HG03571 (cell line): ENCODE data around the gene EOMES.

ENCODE experiments used
- ATAC-seq: cut with Tn5 transposase; IDR thresholded peaks from one replicate; pipeline ENCODE4 v1.9.1; 2021; ENCODE audit not compliant: unreplicated experiment

EOMES gene

GRCh38 chr3:27681249-27681748 lies 40.8 kb downstream of the EOMES start:
- ATAC-seq, result peak; percentile 77

DNA sequence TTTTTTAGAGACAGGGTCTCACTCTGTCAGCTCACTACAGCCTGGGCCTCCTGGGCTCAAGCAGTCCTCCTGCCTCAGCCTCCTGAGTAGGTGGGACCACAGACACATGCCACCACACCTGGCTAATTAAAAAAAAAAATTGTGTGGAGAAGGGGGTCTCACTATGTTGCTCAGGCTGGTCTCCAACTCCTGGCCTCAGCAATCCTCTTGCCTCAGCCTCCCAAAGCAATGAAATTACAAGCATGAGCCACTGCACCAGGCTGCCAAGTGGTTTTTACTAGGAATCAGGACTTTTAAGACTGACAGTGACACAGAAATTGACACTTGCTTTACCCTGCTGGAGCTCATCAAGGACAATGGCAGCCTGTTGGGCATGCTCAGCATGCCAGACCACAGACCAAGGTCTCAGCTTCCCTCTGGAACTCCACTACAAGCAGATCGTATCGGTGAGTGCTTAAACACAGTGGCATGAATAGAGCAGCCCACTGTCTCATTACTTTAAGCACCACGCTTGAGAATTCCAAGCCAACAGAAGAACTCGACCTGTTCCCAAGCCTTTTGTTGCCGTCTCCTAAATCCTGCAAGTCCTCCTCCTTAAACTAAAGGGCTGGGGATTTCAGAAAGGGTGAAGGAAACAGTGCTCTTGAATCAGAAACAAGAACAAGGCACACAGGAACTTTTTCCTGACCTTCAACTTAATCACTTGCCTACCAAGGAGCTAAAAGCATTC lies 41.4 kb downstream of the EOMES start:
- peak; percentile 7 for ATAC-seq

- ATAC-seq, result no peak
Observed at GRCh38 chr3:27679691-27680090, 42.4 kb downstream of the EOMES start.

- no peak for ATAC-seq
Observed at GRCh38 chr3:27678234-27678633, 43.9 kb downstream of the EOMES start.

- ATAC-seq, result no peak
Observed at GRCh38 chr3:27677565-27677964, 44.6 kb downstream of the EOMES start.

DNA sequence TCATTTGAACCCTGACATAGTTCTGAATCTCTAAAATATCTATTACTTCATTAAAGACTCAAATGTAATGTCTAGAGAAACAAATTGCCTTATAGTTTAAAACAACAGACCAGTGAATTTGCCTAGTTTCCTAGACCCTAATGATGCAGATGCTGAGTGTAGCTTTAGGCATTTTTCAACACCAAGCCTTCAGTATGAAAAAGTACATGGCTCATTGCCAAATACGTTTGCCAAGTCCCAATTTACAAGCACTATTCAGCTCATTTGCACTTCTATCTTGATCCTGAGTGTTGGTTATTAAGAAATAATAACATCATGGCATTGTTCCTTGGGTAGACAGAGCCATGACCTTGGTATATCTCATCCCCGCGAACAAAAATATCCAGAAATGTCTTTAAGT lies 46.8 kb downstream of the EOMES start:
- ATAC-seq, result no peak

- ATAC-seq, result no peak
Observed at GRCh38 chr3:27673701-27674100, 48.4 kb downstream of the EOMES start.

GRCh38 chr3:27671101-27671500 lies 51.0 kb downstream of the EOMES start:
- no peak for ATAC-seq

DNA sequence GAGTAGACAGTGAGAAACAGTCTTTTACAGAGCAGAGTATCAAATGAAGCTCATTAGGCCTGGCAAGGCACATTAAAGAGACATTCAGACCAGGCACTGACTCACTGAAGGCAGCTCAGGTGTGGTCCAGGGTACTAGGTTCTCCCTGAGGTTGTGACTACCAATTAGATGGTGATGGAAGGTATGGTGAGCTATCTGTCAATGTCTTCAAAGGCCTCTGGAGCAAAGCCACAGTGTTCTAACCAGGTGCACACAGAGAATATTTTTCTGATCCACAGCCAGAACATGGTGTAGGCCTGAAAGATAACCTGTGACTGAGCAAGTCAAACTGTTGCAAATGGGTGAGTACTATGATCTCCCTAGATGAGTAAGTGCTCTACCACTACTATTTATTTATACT lies 51.5 kb downstream of the EOMES start:
- no peak for ATAC-seq

DNA sequence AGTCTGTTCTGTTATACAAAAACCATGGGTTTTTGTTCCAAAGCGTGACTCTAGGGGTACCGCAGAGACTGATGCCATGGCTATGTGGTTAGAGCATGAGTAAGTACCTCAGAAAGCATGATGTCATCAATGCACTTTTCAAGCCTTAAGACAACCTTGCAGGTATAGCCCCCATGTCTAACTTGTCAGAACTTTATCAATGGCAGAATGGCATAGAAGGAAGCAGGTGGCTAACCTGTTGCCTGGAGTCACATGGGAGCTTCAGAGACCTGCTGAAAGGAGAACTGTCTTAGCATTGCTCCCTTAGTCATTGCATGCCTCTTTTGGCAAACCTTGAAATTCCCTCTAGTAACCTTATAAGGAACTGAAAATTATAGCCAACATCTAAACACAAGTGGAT lies 52.5 kb downstream of the EOMES start:
- no peak for ATAC-seq

GRCh38 chr3:27667751-27668150 lies 54.4 kb downstream of the EOMES start:
- ATAC-seq, result no peak

GRCh38 chr3:27666708-27667107 lies 55.4 kb downstream of the EOMES start:
- ATAC-seq, result no peak

GRCh38 chr3:27666272-27666671 lies 55.9 kb downstream of the EOMES start:
- no peak for ATAC-seq
